Raji (cell line): ENCODE results near the gene TBL1Y.

Experiments
- POLR2A ChIP-seq: IDR thresholded peaks from 2 replicates; pipeline ENCODE4 v1.6.1; 2011; ENCODE audit warnings: low read depth, low read length, control low read depth; ENCODE audit not compliant: insufficient read depth

TBL1Y gene

DNA sequence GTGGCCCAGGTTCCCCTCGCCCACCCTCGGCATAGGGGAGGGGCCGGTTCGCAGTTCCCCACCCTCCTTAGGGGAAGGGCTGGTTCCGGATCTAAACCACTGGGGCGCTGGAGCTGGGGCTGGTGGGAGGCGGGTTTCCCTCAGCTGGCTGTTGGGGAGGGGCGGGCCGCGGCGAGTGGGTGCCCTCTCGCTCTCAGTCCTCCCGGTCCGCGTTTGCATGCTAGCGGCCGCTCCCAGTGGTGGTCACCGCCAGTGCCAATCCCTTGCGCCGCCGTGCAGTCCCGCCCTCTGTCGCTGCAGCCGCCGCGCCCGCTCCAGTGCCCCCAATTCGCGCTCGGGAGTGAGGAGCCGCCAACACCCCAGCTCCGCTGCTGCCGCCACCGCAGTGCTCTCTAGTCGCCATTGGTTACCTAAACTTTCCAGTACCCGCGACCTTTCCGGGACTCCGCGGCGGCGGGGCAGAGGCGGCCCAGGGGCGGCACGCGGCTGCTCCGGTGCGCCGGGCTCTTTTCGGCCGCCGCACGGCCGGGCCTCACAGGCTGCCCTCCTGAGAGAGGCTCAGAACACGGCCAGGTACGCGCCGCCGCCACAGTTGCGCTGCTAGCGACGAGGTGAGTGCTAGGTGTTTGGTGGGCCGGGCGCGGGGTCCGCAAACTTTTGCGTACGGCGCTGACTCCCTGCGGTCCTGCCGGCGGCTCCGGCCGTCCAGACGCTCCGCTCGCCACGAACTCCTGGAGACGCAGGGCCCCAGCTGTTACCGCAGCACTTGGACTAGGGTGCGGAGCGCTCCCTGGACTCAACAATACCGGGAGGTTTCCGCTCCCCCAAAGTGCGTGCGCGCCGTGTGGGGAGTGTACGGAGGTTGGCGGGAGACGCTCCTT is at the start of gene TBL1Y:
TBL1Y (plus strand) TSS at position 326 of the 881 bp plus-strand sequence. CDS start 114,388 bp downstream, outside the sequence.
- no peak for TF ChIP-seq POLR2A

- TF ChIP-seq POLR2A = no peak
Measured at GRCh38 chrY:6894496-6894895, 16.0 kb upstream of the TBL1Y start.

DNA sequence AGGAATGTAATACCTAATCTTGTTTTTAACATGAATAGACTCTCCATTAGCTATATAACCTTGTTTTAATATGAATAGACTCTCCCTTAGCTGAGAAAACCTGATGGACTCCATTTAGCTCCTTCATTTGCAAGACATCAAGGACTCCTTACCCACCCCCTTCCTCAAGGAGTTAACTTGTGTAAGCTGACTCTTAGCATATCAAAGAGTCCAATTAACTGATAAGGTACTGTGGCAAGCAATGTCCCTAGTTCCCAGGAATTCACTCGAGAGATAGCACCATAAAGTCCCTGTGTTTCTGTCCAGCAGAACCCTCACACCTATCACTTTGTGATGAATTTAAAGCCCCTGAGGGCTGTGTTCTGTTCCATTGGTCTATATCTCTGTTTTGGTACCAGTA is 15.3 kb upstream of the TBL1Y start:
- no peak for TF ChIP-seq POLR2A

DNA sequence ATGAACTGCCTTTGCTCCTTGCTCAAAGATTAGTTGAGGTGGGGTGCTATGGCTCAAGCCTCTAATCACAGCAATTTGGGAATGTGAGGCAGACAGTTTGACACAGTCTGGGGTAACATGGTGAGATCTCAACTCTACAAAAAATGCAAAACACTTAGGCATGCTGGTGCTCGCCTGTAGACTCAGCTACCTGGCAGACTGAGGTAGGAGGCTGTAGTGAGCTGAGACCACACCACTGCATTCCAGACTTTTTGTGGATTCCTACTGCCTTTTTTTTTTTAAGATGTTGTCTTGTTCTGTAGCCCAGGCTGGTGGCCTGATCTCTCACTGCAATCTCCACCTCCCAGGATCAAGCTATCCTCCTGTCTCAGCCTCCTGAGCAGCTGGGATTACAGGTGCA is 2.9 kb upstream of the TBL1Y start:
- no peak for TF ChIP-seq POLR2A

DNA sequence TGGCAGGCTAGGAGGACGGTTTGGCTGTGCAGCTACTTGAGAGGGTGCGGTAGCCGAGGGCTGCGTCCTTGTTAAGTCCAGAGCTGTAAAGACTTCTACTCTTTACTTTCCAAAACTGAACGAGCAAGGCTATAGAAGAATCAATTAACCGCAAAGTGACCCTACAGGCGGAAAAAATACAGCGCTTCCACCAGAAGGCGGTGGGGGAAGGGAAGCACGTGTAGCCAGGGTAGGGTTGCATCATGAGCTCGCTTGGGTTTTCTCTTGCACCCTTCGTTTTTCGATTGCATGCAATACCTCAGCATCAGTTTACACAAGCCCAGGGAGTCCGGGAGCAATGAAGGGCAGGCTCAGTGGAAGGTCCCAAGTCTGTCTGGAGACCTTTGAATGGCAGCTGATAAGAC is 1.4 kb upstream of the TBL1Y start:
- TF ChIP-seq POLR2A = no peak

DNA sequence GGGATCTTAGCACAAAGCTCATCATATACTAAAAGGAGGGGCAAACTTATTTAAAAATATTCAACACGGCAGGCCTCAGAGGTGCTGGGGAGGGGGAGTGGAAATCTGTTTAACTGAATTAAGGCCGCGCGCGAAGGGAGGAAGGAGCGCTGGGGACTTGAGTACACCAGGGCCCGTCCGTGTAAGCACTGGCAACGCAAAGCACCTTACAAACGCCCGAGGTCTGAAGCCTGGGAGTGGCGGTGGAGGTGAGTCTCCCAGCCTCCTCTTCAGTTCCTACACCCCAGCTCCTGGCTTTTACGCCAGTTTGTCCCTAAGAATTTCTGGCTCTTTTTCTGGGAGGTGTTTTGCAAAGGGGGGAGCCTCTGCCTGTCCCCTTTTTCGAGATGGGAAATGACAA is 641 bp upstream of the TBL1Y start:
- TF ChIP-seq POLR2A = no peak

DNA sequence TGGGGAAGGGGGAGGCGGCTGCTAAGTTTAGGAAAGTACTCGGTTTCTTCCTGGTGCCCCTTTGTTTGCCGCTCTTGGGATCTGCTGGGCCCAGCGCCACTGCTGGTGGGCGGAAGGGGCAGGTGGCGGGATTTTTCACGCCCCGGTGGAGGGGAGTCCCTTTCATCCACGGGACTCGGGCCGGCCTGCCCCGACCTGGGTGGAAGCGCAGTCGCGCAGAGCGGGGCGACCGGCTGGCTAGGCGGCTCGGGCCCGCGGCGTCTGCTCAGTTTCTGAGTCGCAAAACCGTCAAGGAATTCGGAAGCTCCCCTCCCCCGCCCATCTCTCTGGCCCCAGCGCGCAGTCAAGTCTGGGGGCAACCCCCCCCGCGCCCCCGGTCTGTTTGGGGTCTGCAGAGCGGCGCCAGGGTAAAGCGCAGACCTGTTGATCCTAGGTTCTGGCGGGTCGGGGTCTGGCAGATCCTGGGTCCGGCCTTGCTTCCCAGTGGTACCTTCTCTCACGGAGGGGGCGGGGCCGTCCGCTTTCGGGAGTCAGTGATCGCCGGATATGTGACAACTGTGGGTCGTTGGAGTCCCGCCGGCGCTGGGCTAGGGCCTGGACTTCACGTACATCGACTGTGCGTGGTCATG is 870 bp downstream of the TBL1Y start, which contains the start of gene AMELY:
AMELY (minus strand) TSS at position 500 of the 629 bp plus-strand sequence. CDS start 39,144 bp downstream, outside the sequence.
- no peak for TF ChIP-seq POLR2A

DNA sequence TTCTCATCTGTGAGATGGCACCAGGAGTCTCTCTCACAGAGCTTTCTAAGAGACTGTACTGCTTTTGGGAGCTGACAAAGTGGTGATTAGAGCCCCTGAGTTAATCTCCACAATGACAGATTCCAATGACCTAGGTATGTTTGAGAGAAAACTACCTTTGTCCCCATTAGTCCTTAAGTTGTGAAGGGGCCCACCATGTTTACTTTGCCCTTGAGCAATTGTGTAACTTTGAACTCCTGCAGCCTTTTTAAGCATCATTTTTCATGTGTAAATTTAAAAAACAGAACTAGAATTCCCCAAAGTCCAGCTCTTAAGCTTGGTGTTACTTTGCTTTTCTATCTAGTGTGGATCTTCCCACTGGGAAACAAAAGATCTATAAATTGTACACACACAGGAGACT is 2.9 kb downstream of the TBL1Y start:
- TF ChIP-seq POLR2A = no peak

DNA sequence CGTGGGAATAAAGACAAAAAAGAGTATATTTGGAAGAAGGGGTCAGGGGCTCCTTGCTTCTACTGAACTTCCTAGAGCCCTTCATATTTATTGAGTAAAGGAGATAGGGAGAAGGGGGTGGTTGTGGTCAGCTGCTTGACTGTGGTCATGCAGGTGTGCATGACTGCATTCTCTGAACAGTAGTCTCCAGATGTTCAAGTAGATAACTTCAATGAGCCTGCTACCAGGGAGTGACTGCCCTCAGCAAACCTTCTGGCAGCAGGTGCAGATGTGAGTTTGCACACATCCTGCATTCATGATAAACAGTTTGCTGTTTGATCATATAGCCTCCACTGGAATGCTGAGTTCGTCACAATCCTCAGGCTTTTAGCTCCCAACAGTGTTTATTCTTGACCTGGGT is 10.6 kb downstream of the TBL1Y start:
- TF ChIP-seq POLR2A = no peak

DNA sequence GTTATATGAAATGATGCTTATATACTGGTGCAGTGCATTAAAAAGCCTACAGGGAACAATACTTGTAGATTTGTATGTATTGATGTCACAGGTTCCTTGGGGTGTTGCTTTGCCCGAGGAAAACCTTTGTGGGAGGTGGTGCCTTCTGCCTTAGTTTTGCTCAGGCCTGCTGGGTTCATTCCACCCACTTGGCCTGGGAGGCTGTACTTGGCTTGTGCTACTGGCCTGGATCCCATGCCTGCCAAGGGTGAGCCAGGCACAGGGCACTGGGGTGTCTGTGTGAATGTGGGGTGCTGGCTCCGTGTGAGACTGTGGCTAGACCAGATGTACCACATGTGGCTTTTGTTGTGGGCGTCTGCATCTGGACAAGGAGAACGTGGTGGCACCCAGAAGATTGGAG is 17.8 kb downstream of the TBL1Y start:
- no peak for TF ChIP-seq POLR2A

DNA sequence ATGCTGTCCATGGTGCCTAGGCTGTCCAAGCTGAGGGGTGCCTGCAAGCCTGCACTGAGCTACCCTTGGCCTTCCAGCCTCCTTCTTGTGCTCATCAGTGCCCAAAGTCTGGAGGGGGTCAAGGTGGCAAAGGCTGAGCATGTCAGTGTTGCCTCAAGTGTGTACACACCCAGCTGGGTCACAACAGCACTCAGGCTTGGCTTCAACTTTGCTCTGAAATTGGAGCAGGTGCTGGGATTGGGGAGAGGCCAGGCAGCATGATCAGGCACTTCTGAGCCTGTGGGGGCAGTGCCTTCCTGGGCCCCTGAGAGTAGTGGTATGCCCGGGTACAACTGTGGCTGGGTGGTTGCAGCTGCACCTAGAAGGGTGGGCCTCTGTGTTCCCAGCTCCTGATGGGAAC is 18.7 kb downstream of the TBL1Y start:
- no peak for TF ChIP-seq POLR2A

- TF ChIP-seq POLR2A = no peak
Measured at GRCh38 chrY:6931779-6932396, 21.4 kb downstream of the TBL1Y start.

GRCh38 chrY:6935497-6935896 is 25.0 kb downstream of the TBL1Y start:
- no peak for TF ChIP-seq POLR2A

DNA sequence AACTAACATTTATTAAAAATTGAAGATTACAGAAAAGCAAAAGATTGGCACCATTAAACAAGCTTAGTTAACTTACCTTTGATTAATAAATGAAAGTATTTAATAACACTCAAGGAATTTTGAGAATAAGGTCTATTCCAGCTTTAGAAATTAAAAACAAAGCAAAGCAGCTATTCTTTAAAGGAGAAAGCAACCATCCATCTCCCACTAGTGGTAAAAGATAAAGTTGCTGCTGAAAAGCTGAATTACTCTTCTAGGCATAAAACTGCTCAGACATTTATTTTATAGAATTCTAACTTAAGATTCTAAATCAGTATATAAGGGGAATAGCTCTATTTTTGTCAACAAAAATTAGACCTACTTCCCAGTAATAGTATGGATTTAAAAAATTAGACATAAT is 37.2 kb downstream of the TBL1Y start:
- no peak for TF ChIP-seq POLR2A

- TF ChIP-seq POLR2A = no peak
Measured at GRCh38 chrY:6948378-6948777, 37.9 kb downstream of the TBL1Y start.

GRCh38 chrY:6949947-6950346 is 39.5 kb downstream of the TBL1Y start:
- no peak for TF ChIP-seq POLR2A
